Fibroblast of skin of back (primary cell): ENCODE data around the gene TEX14.
"Not testable (repeated sequence)": the region's sequence is repeated elsewhere in the genome, so short reads cannot be mapped to it uniquely, and the experiment has no call there.

Experiments used
- DNase-seq: peaks from one replicate; pipeline ENCODE4 v3.0.0-alpha.2; 2013

The TEX14 gene

GRCh38 chr17:58657962-58658803 is 33.7 kb downstream of the TEX14 start:
- not testable (repeated sequence) for DNase-seq

DNA sequence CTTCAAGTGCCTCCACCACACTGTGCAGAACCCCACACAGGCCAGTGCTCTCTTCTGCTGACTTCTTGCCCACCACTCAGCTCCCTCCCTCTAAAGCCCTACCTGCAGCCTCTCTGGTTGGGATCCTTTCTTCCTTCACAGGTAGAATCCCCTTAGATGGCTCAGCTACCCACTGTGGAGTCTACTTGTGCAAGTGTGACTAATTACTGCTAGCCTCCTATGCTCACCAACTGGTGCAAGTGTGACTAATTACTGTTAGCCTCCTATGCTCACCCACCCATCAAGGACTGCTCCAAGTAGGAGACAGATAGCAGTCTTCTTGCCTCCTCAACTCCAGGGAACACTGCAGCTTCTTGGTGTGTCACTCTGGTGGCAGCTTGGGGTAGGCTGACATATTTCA is 43.6 kb downstream of the TEX14 start:
- DNase-seq: no peak

- DNase-seq: peak; percentile 65
Measured at GRCh38 chr17:58643147-58643546, 48.7 kb downstream of the TEX14 start.

- DNase-seq: peak; percentile 12
Measured at GRCh38 chr17:58641887-58642311, 49.9 kb downstream of the TEX14 start.

DNA sequence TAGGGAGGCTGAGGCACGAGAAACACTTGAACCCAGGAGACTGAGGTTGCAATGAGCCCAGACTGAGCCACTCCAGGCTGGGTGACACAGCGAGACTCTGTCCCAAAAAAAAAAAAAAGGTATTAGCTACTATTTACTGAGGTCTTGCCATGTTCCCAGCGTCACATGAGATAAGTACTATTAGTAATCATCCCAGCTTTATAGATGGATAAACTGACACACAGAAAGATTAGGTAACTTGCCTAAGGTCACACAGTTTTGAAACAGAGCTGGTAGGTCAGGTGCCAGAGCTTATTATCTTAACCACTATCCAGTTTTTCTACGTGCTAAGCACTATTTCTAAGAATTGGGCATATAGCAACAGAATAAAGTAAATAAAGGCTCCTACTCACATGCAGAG is 51.6 kb downstream of the TEX14 start:
- no peak for DNase-seq

GRCh38 chr17:58639681-58640080 is 52.2 kb downstream of the TEX14 start:
- DNase-seq: no peak

DNA sequence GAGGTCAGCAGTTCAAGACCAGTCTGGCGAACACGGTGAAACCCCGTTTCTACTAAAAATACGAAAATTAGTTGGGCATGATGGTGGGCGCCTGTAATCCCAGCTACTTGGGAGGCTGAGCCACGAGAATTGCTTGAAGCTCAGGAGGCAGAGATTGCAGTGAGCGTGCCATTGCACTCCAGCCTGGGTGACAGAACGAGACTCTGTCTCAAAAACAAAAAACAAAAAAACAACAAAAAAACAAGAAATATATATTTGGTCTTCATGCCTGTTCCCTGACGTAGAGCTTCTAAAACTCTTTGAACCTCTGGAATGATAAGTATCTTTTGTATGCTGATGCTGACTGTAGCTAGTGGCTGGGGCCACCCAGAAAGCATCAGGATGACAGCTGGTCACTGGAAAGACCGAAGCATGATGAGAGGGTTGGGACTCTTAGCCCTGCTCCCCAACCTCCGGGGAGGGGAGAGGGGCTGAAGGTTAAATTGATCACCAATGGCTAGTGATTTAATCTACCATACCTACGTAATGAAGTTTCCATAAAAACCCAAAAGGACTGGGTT is 54.8 kb downstream of the TEX14 start:
- no peak for DNase-seq

DNA sequence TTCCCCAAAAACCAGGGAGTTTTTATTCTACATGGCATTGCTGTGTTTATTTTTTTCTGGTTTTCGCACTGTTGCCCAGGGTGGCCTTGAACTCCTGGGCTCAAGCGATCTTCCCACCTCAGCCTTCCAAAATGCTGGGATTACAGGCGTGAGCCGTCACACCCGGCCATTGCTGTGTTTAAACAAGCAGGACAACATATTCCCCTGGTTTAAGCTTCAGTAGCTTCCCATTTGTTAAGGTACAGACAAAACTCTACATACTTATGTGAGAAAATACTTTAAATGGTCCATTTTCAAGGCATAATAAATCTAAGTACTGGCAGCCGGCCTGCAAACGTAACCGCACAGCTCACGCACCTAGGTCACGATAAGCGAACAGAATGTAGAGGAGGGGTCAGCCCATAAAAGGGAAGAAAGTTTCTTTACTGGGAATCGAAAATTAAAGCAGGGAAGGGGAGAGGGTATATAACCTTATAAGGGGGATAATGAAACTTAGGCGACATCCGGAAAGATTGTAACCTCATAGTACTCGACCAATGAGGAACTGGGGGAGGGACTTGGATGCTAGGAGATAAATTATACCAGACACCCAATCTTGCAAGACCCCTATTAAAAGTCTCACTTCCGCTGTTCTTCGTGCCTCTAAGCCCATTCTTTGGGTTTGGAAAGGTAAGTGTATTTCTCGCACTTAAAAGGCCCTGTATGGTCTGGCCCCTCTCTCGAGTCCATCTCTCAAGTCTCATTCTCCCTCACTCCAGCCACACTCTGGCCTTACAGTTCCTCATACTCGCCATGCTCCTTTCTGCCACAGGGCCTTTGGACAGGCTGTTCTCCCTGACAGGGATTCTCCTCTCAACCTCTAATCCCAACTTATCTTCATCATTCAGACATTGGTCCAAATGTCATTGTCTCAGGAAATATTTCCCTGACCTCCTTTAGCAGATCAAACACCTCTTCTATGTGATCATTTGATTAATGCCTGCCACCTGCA is 59.2 kb downstream of the TEX14 start:
- no peak for DNase-seq

DNA sequence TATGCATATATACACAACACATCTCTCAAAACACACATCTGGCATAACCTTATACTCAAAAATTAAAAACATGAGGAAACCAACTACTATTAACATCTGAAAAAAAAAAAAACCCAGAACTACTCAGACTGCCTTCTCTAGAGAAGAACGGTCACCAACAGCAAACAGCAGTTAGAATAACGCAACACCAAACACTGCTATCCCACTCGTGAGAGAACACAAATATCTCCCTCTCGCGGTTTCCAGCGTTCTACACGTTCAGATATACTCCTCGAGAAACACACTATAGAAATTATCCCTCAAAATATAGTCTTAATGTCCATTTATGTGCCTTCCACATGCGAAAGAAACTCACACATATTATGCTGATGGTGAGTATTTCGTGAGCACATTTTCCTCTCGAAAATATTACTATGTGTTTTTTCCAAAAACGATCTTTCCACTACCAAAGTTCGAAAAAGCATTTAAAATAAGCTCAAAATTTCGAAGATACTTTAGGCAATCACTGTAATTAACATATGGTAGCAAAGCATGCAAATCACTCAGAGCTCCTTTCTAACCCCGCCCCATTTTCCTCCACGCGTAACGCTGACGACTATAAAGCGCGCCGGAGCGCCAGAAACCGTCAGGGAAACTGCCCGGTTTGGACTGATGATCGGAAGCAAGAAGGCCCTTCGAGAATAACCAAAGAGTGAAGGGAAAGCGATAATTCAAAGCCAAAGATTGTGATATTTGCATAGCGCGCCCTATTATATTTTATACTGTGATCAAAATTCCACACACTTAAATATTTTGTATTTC is 60.1 kb downstream of the TEX14 start:
- peak; percentile 98 for DNase-seq

DNA sequence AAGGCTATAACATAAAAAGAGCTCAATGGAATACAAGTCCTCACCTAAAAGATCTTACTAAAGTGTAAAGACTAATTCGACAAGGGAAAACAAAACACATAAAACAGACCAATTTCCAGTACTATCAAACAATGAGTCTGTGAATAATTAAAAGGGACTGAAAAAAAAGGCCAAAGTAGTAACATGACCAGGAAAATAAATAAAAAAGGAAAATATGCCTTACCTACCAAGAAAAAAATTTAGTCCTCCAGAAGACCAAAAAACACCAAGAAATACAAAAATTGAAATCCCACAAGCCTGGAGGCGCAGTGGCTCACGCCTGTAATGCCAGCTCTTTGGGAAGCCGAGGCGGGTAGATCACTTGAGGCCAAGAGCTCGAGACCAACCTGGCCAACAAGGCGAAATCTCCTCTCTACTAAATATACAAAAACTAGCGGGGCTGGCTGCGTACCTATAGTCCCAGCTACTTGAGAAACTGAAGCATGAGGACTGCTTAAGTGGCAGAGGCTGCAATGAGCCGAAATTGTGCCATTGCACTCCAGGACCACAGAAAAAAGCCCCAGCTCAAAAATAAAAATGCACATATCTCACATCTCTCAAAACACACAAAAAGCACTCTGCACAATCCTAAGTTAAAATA is 60.8 kb downstream of the TEX14 start:
- DNase-seq: no peak

DNA sequence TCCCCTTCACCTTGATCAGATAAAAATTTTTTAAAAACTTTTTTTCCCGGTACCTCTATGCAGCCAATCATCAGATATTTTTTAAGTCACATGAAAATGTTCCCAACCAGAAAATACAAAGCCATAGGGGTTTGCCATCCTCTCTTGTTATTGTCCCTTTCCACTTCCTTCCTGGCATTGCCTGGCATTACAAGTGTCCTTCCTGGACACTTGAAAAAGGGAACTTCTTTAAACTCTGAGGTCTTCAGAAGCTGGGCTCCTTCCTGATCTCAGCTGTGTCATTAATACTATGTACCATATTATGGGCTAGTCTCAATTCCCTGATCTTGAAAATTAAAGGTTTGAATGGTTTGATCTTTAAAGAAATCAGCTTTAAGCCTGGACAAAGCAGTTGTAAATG is 64.9 kb downstream of the TEX14 start:
- no peak for DNase-seq

DNA sequence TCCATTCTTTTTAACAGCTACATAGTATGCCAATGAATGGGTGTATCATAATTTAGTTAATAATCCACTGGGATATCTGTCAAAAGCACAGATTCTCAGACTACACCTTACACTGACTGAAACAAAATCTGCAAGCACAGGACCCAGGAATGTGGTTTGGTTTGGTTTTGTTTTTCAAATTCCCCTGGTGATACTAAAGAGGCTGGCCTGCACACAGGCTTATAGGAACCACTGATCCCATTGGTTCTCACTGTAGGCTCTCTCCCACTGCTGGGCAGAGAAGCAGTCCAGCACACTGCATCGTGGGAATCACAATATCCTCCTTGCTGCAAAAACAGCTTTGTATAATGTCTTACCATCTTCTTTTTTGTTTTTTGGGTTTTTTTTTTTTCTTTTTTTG is 67.1 kb downstream of the TEX14 start:
- DNase-seq: no peak

- DNase-seq: no peak
Measured at GRCh38 chr17:58621174-58621573, 70.7 kb downstream of the TEX14 start.

DNA sequence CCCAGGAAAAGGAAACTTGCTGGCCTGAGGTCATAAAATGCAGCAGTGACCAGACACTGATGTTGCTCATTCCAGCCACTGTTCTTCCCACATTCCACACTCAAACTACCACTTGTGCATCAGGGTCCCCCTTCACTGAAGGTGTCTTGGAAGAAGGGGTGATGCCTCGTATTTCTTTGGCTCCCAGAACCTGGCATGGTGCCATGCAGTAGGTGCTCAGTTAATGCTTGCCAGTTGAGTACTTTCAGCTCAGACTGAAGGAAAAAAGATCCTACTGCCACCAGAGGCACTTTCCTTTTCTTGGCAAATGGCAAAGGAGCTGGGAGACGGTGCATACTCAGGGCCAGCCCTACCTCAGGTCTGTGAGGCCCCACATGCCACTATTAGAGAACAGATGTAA is 73.5 kb downstream of the TEX14 start:
- DNase-seq: no peak

GRCh38 chr17:58617563-58617962 is 74.3 kb downstream of the TEX14 start:
- DNase-seq: no peak

GRCh38 chr17:58615768-58616659 is 75.8 kb downstream of the TEX14 start:
- DNase-seq: no peak

- no peak for DNase-seq
Measured at GRCh38 chr17:58614859-58615459, 76.9 kb downstream of the TEX14 start.

GRCh38 chr17:58611331-58611730 is 80.5 kb downstream of the TEX14 start:
- DNase-seq: no peak

DNA sequence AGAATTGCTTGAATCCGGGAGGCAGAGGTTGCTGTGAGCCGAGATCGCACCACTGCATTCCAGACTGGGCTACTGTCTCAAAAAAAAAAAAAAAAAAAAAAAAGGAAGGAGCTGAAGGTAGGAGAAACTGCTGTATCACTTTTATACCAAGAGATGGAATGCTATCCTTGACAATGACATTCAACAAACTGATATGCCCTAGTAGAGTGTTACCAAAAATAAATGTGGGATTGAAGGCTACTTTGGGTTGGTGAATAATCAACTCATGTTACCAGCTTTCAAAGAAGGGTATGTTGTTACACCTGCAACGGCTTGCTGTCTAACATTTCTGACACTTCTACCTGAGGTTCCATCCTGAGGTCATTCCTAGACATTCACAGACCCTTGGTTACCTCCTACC is 84.9 kb downstream of the TEX14 start:
- no peak for DNase-seq

DNA sequence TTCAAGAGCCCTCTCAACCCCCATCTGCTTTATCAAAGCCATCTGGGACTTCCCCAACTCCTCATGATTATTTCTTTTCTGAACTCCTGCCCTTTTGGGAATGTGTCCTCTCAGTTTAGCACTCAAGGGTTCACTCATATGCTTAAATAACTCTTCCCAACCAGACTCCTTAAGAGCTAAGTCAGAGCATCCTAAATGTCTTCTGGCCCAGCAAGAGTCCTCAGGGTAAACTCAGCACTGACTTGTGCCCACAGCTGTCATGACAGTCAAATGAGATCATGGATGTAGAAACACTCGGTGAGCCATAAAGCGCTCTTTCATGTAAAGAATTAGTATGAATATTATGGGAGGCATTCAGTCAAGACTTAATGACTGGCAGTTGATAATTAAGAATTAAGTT is 85.9 kb downstream of the TEX14 start:
- no peak for DNase-seq
